Peyer's patch (tissue), 4 donors: ENCODE measurements around the gene GDF7.

ENCODE experiments used
- CTCF ChIP-seq, 6 experiments: fragments of 450-650 bp in 4 of 6; fragments of 200-600 bp in 2 of 6; sonication (generic) in 1 of 6; IDR thresholded peaks; one replicate each; pipeline ENCODE4 v1.5.1; 2017 to 2019; ENCODE audit warnings: antibody characterized with exemption in 6 of 6, mild to moderate bottlenecking in 3 of 6, moderate library complexity in 1 of 6
- POLR2A ChIP-seq, 2 donors: fragments of 450-650 bp; IDR thresholded peaks; one replicate each; pipeline ENCODE4 v1.5.1; 2017; ENCODE audit warnings: antibody characterized with exemption in 2 of 2, mild to moderate bottlenecking in 2 of 2, moderate library complexity in 2 of 2

DNA sequence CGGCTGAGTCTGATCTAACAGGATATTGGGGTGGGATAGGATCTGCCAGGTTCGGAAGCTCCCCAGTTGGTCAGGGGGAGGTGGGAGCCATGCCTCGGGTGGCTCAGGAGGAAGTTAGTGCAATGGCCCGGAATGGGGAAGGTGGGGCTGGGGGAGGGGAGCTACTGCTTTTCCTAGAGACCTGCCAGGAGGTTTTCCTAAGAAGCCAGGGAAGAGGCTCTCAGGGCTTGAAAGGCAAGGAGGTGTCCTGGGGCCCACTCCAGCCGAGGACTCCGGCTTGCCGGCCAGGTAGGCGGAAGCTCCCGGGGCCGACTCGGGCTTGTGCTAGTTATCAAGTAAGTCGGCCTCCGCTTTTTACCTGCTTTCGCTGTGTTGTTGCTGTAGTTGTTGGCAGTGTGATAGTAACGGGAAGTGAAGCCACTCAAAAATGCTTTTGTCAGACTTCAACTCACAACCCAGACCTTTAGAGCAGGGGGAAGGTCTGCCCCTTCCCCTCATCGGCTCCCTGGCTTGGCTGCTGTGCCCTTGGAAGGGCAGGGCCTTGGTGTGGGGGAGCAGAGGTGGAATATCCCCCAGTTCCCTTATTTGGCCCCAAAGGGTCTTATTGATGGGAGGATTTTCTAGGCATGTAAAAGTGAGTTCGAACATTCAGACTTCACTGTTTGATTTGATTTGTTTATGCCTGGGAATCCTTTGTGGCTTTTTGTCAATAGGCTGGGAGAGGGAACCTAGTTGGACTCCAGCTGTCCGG is 5.4 kb downstream of the GDF7 start:
- no peak for TF ChIP-seq CTCF (IDR thresholded peaks at IDR 0.05)
- no peak for TF ChIP-seq POLR2A (IDR thresholded peaks at IDR 0.05)
